Liver (tissue), 9 donors: ENCODE measurements around the gene HIPK1. TPM values are rescaled to one million over a fixed set of nuclear protein-coding genes. Genes with fewer than 3 reads are reported as not detected.

Source experiments
- DNase-seq: peaks from one replicate; pipeline ENCODE4 v3.0.0-alpha.2; 2017; ENCODE audit warnings: low spot score
- H3K27ac ChIP-seq, 2 donors: one replicate each; pipeline ENCODE4 v1.7.0; 2013; ENCODE audit warnings: inconsistent platforms in 2 of 2, low read length in 2 of 2, control low read depth in 1 of 2, low read depth in 1 of 2, mild to moderate bottlenecking in 1 of 2
- H3K27me3 ChIP-seq, 4 donors: one replicate each; pipeline versions ENCODE4 v1.6.1 to v1.7.0; 2013; ENCODE audit warnings: low read length in 3 of 4, inconsistent platforms in 1 of 4, mild to moderate bottlenecking in 1 of 4, moderate library complexity in 1 of 4; ENCODE audit not compliant: control insufficient read depth in 4 of 4, insufficient read depth in 4 of 4
- H3K36me3 ChIP-seq, 4 donors: one replicate each; pipeline versions ENCODE4 v1.6.1 to v1.7.0; 2013; ENCODE audit warnings: low read length in 3 of 4, mild to moderate bottlenecking in 3 of 4, low read depth in 1 of 4, moderate library complexity in 1 of 4; ENCODE audit not compliant: control insufficient read depth in 4 of 4, insufficient read depth in 3 of 4
- H3K4me1 ChIP-seq, 4 donors: one replicate each; pipeline versions ENCODE4 v1.6.1 to v1.7.0; 2013; ENCODE audit warnings: low read length in 3 of 4, mild to moderate bottlenecking in 3 of 4, moderate library complexity in 1 of 4; ENCODE audit not compliant: control insufficient read depth in 4 of 4, insufficient read depth in 4 of 4
- H3K4me3 ChIP-seq, 3 donors: one replicate each; pipeline versions ENCODE4 v1.6.1 to v1.7.0; 2013; ENCODE audit warnings: low read length in 3 of 3, control low read depth in 1 of 3, low read depth in 1 of 3, mild to moderate bottlenecking in 1 of 3
- H3K9ac ChIP-seq, 2 donors: one replicate each; pipeline ENCODE4 v1.7.0; 2013; ENCODE audit warnings: low read length in 2 of 2, mild to moderate bottlenecking in 2 of 2, moderate library complexity in 2 of 2, control low read depth in 1 of 2, low read depth in 1 of 2
- H3K9me3 ChIP-seq, 4 donors: one replicate each; pipeline versions ENCODE4 v1.6.1 to v1.7.0; 2013; ENCODE audit warnings: low read length in 3 of 4; ENCODE audit not compliant: control insufficient read depth in 4 of 4
- ATF3 ChIP-seq: IDR thresholded peaks from 2 replicates; pipeline ENCODE4 v1.6.1; 2016; ENCODE audit warnings: antibody characterized with exemption
- FOXA1 ChIP-seq: IDR thresholded peaks from 2 replicates; pipeline ENCODE4 v1.6.1; 2016; ENCODE audit warnings: antibody characterized with exemption
- FOXA2 ChIP-seq: IDR thresholded peaks from 2 replicates; pipeline ENCODE4 v1.6.1; 2016; ENCODE audit warnings: antibody characterized with exemption
- HNF4A ChIP-seq, 2 donors: conservative IDR thresholded peaks; 2 replicates each; pipeline ENCODE4 v1.6.1; 2016; ENCODE audit warnings: antibody characterized with exemption in 2 of 2, mild to moderate bottlenecking in 2 of 2
- MAX ChIP-seq: IDR thresholded peaks from 2 replicates; pipeline ENCODE4 v1.6.1; 2016; ENCODE audit warnings: antibody characterized with exemption
- NR2F2 ChIP-seq: IDR thresholded peaks from 2 replicates; pipeline ENCODE4 v1.6.1; 2016; ENCODE audit warnings: antibody characterized with exemption
- RAD21 ChIP-seq, 2 donors: IDR thresholded peaks; 2 replicates each; pipeline ENCODE4 v1.6.1; 2016; ENCODE audit warnings: antibody characterized with exemption in 2 of 2, mild to moderate bottlenecking in 2 of 2
- YY1 ChIP-seq: IDR thresholded peaks from 2 replicates; pipeline ENCODE4 v1.6.1; 2016; ENCODE audit warnings: antibody characterized with exemption, mild to moderate bottlenecking
- WGBS: extraction: QIAGEN DNeasy Blood & Tissue Kit; methylation state at CpG from one replicate; pipeline ENCODE4 v1.1.7; 2013; 5-methylcytosine and 5-hydroxymethylcytosine counted together
- polyA plus RNA-seq, 2 donors: library from polyadenylated mRNA; stranded (reverse) in 1 of 2; unstranded in 1 of 2; fragments of 200-250 nt in 1 of 2; fragments of >200 nt in 1 of 2; fragmentation: Nextera tagmentation in 1 of 2; extraction: Ambion mirVana in 1 of 2; gene quantifications; one replicate each; pipeline versions ENCODE4 v1.2.1 to v1.2.3, GENCODE V29; 2013 to 2015
- total RNA-seq, 2 donors: library from RNA; depleted of rRNA; stranded (reverse); fragments of >200 nt; gene quantifications; one replicate each; pipeline ENCODE4 v1.2.3, GENCODE V29; 2014
- donor health status: healthy.
- donor health status: healthy.
- donor health status: healthy.
- donor health status: healthy.
- donor health status: healthy.

The HIPK1 gene
- total and polyA plus RNA-seq, 4 donors = 8.7 to 50.2 (median 15.1) TPM

GRCh38 chr1:114026797-114027196 lies 97.7 kb downstream of the HIPK1 start:
- Histone ChIP-seq H3K9me3 (no peaks in the 10 kb centered on the region), H3K27ac (no peak overlapping the region), H3K36me3 (no peaks in the 10 kb centered on the region), H3K27me3 (no peaks in the 10 kb centered on the region), H3K9ac (no peak overlapping the region), H3K4me1 (no peaks in the 10 kb centered on the region), H3K4me3 (no peak overlapping the region)
- no peak for DNase-seq
- TF ChIP-seq FOXA2 = no peak
- TF ChIP-seq FOXA1 = no peak
- no peak for TF ChIP-seq ATF3
- TF ChIP-seq HNF4A (conservative IDR thresholded peaks at IDR 0.05) = no peak
- TF ChIP-seq YY1 = no peak
- no peak for TF ChIP-seq MAX
- TF ChIP-seq NR2F2 = no peak
- no peak for TF ChIP-seq RAD21 (IDR thresholded peaks at IDR 0.05)
- 91% methylated on average over 6 of the region's 6 CpGs for WGBS

Other genes with a start within 250 kb of the HIPK1 start
- gene PHTF1, start 169.8 kb upstream of the HIPK1 start, total RNA-seq = 10 to 100 TPM in 1 of 2 donors, 1 to 10 TPM in 1; 9.4 to 14.0 TPM
- gene PHTF1, start 169.8 kb upstream of the HIPK1 start, polyA plus RNA-seq = 1 to 10 TPM; 3.2 to 5.2 TPM
- gene RSBN1, start 116.8 kb upstream of the HIPK1 start, total RNA-seq = 10 to 100 TPM in 1 of 2 donors, 1 to 10 TPM in 1; 7.7 to 11.3 TPM
- gene RSBN1, start 116.8 kb upstream of the HIPK1 start, polyA plus RNA-seq = 1 to 10 TPM; 2.3 to 3.5 TPM
- 1 to 10 TPM; 1.5 to 1.9 TPM for gene PTPN22, start 57.6 kb upstream of the HIPK1 start, total RNA-seq
- under 1 TPM; 0.24 to 0.54 TPM for gene PTPN22, start 57.6 kb upstream of the HIPK1 start, polyA plus RNA-seq
- gene BCL2L15, start 41.7 kb upstream of the HIPK1 start, total RNA-seq = under 1 TPM; 0.17 to 0.70 TPM
- under 1 TPM; 0.04 to 0.06 TPM for gene BCL2L15, start 41.7 kb upstream of the HIPK1 start, polyA plus RNA-seq
- 10 to 100 TPM in 1 of 2 donors, 1 to 10 TPM in 1; 9.4 to 10.6 TPM for gene AP4B1, start 24.5 kb upstream of the HIPK1 start, total RNA-seq
- gene AP4B1, start 24.5 kb upstream of the HIPK1 start, polyA plus RNA-seq = 1 to 10 TPM; 4.3 to 4.6 TPM
- 1 to 10 TPM; 1.0 to 6.6 TPM for gene DCLRE1B, start 24.0 kb upstream of the HIPK1 start, total RNA-seq
- gene DCLRE1B, start 24.0 kb upstream of the HIPK1 start, polyA plus RNA-seq = 1 to 10 TPM in 1 of 2 donors, under 1 TPM in 1; 0.82 to 1.5 TPM
- gene OLFML3, start 50.1 kb downstream of the HIPK1 start, total RNA-seq = 10 to 100 TPM; 10.8 to 13.6 TPM
- 10 to 100 TPM in 1 of 2 donors, 1 to 10 TPM in 1; 8.3 to 16.7 TPM for gene OLFML3, start 50.1 kb downstream of the HIPK1 start, polyA plus RNA-seq
- under 1 TPM; under 0.01 to 0.17 TPM for gene SYT6, start 224.5 kb downstream of the HIPK1 start, total RNA-seq
- not detected for gene SYT6, start 224.5 kb downstream of the HIPK1 start, polyA plus RNA-seq